ENCODE measurements around the gene ABI2.

Gene ABI2

DNA sequence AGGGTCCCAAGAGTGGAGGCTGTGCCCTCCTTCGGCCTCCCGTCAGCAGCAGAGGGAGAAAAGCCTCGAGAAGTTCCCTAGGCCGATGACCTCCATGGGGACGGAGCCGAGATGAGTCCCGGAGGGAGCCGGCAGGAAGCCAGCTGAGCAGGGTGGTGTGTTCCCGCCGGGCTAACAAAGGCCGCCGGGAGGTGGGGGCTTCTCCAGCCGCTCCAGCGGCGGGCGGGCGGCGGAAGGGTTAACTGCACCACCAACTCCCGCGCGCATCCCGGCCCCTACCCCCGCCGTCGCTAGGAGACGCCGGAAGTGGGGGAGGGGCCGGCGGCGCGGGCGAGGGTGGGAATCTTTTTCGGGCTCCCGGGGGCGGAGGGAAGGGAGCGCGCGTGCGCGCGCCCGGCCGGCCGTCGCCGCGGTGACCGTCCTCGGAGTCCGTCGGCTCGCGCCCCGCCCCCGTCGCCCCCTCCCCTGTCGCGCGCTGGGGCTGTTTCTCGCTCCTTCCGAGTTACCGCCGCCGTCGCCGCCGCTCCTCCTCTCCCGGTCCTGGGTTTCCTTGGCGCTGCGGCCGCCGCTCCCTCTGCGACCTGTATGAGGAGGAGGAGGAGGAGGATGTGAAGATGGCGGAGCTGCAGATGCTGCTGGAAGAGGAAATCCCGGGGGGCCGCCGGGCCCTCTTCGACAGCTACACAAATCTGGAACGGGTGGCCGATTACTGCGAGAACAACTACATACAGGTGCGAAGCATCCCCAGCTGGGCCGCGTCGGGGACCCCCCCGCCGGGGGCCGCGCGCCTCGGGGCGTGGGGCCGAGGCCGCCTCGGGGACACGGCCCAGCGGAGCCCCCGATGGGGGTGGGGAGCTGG is at the start of gene ABI2:
Gene ABI2 (plus strand): TSS at position 494 of the 859 bp plus-strand sequence. CDS start 121 bp downstream, at position 615.
- H3K27ac ChIP-seq (ENCODE audit: low read length) = peak within 1 kb of the TSS; percentile 26; the same call in 1 of the 2 replicates
- peak within 1 kb of the TSS; percentile 63 for H3K9ac ChIP-seq (ENCODE audit: low read length)
- TF ChIP-seq EZH2phosphoT487 (IDR thresholded peaks at IDR 0.05; ENCODE audit: low read length) (no peak), EZH2 (optimal IDR thresholded peaks at IDR 0.05; ENCODE audit: low read depth, low read length) (no peak)
- TF ChIP-seq, protein P1, sequence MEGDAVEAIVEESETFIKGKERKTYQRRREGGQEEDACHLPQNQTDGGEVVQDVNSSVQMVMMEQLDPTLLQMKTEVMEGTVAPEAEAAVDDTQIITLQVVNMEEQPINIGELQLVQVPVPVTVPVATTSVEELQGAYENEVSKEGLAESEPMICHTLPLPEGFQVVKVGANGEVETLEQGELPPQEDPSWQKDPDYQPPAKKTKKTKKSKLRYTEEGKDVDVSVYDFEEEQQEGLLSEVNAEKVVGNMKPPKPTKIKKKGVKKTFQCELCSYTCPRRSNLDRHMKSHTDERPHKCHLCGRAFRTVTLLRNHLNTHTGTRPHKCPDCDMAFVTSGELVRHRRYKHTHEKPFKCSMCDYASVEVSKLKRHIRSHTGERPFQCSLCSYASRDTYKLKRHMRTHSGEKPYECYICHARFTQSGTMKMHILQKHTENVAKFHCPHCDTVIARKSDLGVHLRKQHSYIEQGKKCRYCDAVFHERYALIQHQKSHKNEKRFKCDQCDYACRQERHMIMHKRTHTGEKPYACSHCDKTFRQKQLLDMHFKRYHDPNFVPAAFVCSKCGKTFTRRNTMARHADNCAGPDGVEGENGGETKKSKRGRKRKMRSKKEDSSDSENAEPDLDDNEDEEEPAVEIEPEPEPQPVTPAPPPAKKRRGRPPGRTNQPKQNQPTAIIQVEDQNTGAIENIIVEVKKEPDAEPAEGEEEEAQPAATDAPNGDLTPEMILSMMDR (IDR thresholded peaks at IDR 0.05; ENCODE audit: low read length) = no peak
- H3K4me3 ChIP-seq (ENCODE audit: low read length) = peak within 1 kb of the TSS; percentile 98
- peak; percentile 75 for DNase-seq
- H3K79me2 ChIP-seq (ENCODE audit: low read length) = peaks cover 44% of the 10 kb centered on the region
- H3K36me3 ChIP-seq (replicated peaks; ENCODE audit: insufficient read depth, low read length) = no peaks in the 10 kb centered on the region
- no peaks in the 10 kb centered on the region for H3K9me2 ChIP-seq (replicated peaks; ENCODE audit: insufficient read depth, low read length)
- H4K20me1 ChIP-seq (ENCODE audit: insufficient read depth, low read length) = no peaks in the 10 kb centered on the region
- no peaks in the 10 kb centered on the region for H3K9me3 ChIP-seq (replicated peaks; ENCODE audit: insufficient read depth, low read length)
- peaks cover 5% of the 10 kb centered on the region; the same call in 1 of the 2 replicates for H3K4me1 ChIP-seq (ENCODE audit: low read length)
- peak within 1 kb of the TSS; percentile 99 for H2AFZ ChIP-seq (ENCODE audit: low read length)
- no peaks in the 10 kb centered on the region for H3K27me3 ChIP-seq (replicated peaks; ENCODE audit: insufficient read depth, low read length)
- peaks cover 7% of the 10 kb centered on the region for H3F3A ChIP-seq (ENCODE audit: insufficient read depth, low read length)
- H3K4me2 ChIP-seq (ENCODE audit: low read depth, low read length) = peak within 1 kb of the TSS; percentile 92

GRCh38 chr2:203279288-203279687 is 48.9 kb upstream of the ABI2 start:
- H3K9me2 ChIP-seq (replicated peaks; ENCODE audit: insufficient read depth, low read length) = no peaks in the 10 kb centered on the region
- no peaks in the 10 kb centered on the region for H4K20me1 ChIP-seq (ENCODE audit: insufficient read depth, low read length)
- no peaks in the 10 kb centered on the region for H3K79me2 ChIP-seq (ENCODE audit: low read length)
- no peak overlapping the region for H3K4me2 ChIP-seq (ENCODE audit: low read depth, low read length)
- no peak overlapping the region for H2AFZ ChIP-seq (ENCODE audit: low read length)
- no peak overlapping the region for H3K27ac ChIP-seq (ENCODE audit: low read length)
- DNase-seq = no peak
- H3K27me3 ChIP-seq (replicated peaks; ENCODE audit: insufficient read depth, low read length) = no peaks in the 10 kb centered on the region
- H3K9me3 ChIP-seq (replicated peaks; ENCODE audit: insufficient read depth, low read length) = no peaks in the 10 kb centered on the region
- H3K4me3 ChIP-seq (ENCODE audit: low read length) = no peak overlapping the region
- H3K36me3 ChIP-seq (replicated peaks; ENCODE audit: insufficient read depth, low read length) = 0 out of 2 replicates have a peak, but pooled peaks cover 5% of the 10 kb centered on the region
- TF ChIP-seq EZH2phosphoT487 (IDR thresholded peaks at IDR 0.05; ENCODE audit: low read length) = no peak
- TF ChIP-seq, protein P1 (IDR thresholded peaks at IDR 0.05; ENCODE audit: low read length) = no peak
- no peak for TF ChIP-seq EZH2 (optimal IDR thresholded peaks at IDR 0.05; ENCODE audit: low read depth, low read length)
- no peak overlapping the region for H3K9ac ChIP-seq (ENCODE audit: low read length)
- no peaks in the 10 kb centered on the region for H3K4me1 ChIP-seq (ENCODE audit: low read length)
- no peaks in the 10 kb centered on the region for H3F3A ChIP-seq (ENCODE audit: insufficient read depth, low read length)

GRCh38 chr2:203280428-203281064 is 47.6 kb upstream of the ABI2 start:
- Histone ChIP-seq H4K20me1 (ENCODE audit: insufficient read depth, low read length) (no peaks in the 10 kb centered on the region), H3K36me3 (replicated peaks; ENCODE audit: insufficient read depth, low read length) (0 out of 2 replicates have a peak, but pooled peaks cover 5% of the 10 kb centered on the region), H3K9me2 (replicated peaks; ENCODE audit: insufficient read depth, low read length) (no peaks in the 10 kb centered on the region), H3K79me2 (ENCODE audit: low read length) (no peaks in the 10 kb centered on the region), H3K27me3 (replicated peaks; ENCODE audit: insufficient read depth, low read length) (no peaks in the 10 kb centered on the region), H3K4me2 (ENCODE audit: low read depth, low read length) (no peak overlapping the region), H3K4me3 (ENCODE audit: low read length) (no peak overlapping the region), H3K9me3 (replicated peaks; ENCODE audit: insufficient read depth, low read length) (no peaks in the 10 kb centered on the region), H3K9ac (ENCODE audit: low read length) (no peak overlapping the region), H3K27ac (ENCODE audit: low read length) (no peak overlapping the region), H3F3A (ENCODE audit: insufficient read depth, low read length) (no peaks in the 10 kb centered on the region), H3K4me1 (ENCODE audit: low read length) (no peaks in the 10 kb centered on the region), H2AFZ (ENCODE audit: low read length) (no peak overlapping the region)
- DNase-seq = no peak
- TF ChIP-seq, protein P1 (IDR thresholded peaks at IDR 0.05; ENCODE audit: low read length) = no peak
- no peak for TF ChIP-seq EZH2 (optimal IDR thresholded peaks at IDR 0.05; ENCODE audit: low read depth, low read length)
- no peak for TF ChIP-seq EZH2phosphoT487 (IDR thresholded peaks at IDR 0.05; ENCODE audit: low read length)

All from MM.1S (cell line).